Stomach (tissue), 9 donors: ENCODE results near the gene MGAT2. TPM values are rescaled to one million over a fixed set of nuclear protein-coding genes. Genes with fewer than 3 reads are reported as not detected.

ENCODE experiments used
- DNase-seq, 2 donors: peaks; one replicate each; pipeline versions ENCODE4 v3.0.0 to v3.0.0-alpha.2; 2013 to 2019
- H3K27ac ChIP-seq, 5 donors: fragments of 200-600 bp in 4 of 5; sonication (generic) in 4 of 5; one replicate each; pipeline ENCODE4 v1.5.1; 2013 to 2019; ENCODE audit warnings: mild to moderate bottlenecking in 1 of 5, moderate library complexity in 1 of 5
- H3K27me3 ChIP-seq, 3 donors: fragments of 200-600 bp; sonication (generic); one replicate each; pipeline ENCODE4 v1.5.1; 2017 to 2019; ENCODE audit warnings: mixed run types in 1 of 3
- H3K36me3 ChIP-seq, 4 donors: fragments of 200-600 bp; sonication (generic); 1 replicate in 3 of 4; 2 replicates in 1 of 4; pipeline ENCODE4 v1.5.1; 2016 to 2019
- H3K4me1 ChIP-seq, 4 donors: fragments of 200-600 bp; sonication (generic); one replicate each; pipeline ENCODE4 v1.5.1; 2016 to 2019
- H3K4me3 ChIP-seq, 4 donors: fragments of 200-600 bp; sonication (generic) in 3 of 4; one replicate each; pipeline ENCODE4 v1.5.1; 2016 to 2019; ENCODE audit warnings: mild to moderate bottlenecking in 1 of 4
- H3K9me3 ChIP-seq, 4 donors: fragments of 200-600 bp; sonication (generic); one replicate each; pipeline ENCODE4 v1.5.1; 2016 to 2019
- EP300 ChIP-seq: sonication (generic); formaldehyde crosslinking; IDR thresholded peaks from one replicate; pipeline ENCODE4 v1.6.1; 2017; ENCODE audit warnings: antibody characterized with exemption
- POLR2A ChIP-seq, 4 donors: fragments of 450-650 bp; IDR thresholded peaks; one replicate each; pipeline ENCODE4 v1.6.1; 2016; ENCODE audit warnings: antibody characterized with exemption in 4 of 4, control low read depth in 2 of 4, mild to moderate bottlenecking in 1 of 4, moderate library complexity in 1 of 4
- POLR2AphosphoS5 ChIP-seq, 3 donors: sonication (generic); formaldehyde crosslinking; IDR thresholded peaks; one replicate each; pipeline ENCODE4 v1.6.1; 2016; ENCODE audit warnings: antibody characterized with exemption in 3 of 3
- WGBS, 5 donors: extraction: QIAGEN DNeasy Blood & Tissue Kit in 3 of 5; methylation state at CpG; one replicate each; pipeline versions ENCODE4 v1.1.5 to v1.1.7; 2013 to 2018; 5-methylcytosine and 5-hydroxymethylcytosine counted together
- intact Hi-C: fragments of 100-400 bp; cut with DNase I; formaldehyde crosslinking; loops from one replicate; pipeline ENCODE4 v1.15.1; 2023; ENCODE audit warnings: low total_unique reads
- polyA plus RNA-seq, 3 donors: library from polyadenylated mRNA; stranded (reverse); fragments of 200-250 nt; gene quantifications; one replicate each; pipeline ENCODE4 v1.2.3, GENCODE V29; 2013
- total RNA-seq, 5 donors: library from RNA; depleted of rRNA; stranded (reverse); fragments of >200 nt; gene quantifications; one replicate each; pipeline versions ENCODE4 v1.1.0 to v1.2.3, GENCODE V29; 2014 to 2016
- TF ChIP-seq, protein P1 (sequence below), 7 experiments: fragments of 450-650 bp in 4 of 7; fragments of 200-600 bp in 3 of 7; sonication (generic) in 3 of 7; IDR thresholded peaks; one replicate each; pipeline ENCODE4 v1.5.1; 2016 to 2019; ENCODE audit warnings: antibody characterized with exemption in 7 of 7, control low read depth in 2 of 7, mild to moderate bottlenecking in 1 of 7
- donor health status: healthy with polysubstance abuse.
- donor health status: Bipolar disorder and iron deficiency.
- donor health status: healthy.

Gene MGAT2
- total and polyA plus RNA-seq, 8 donors: 0.58 to 58.2 (median 13.2) TPM

DNA sequence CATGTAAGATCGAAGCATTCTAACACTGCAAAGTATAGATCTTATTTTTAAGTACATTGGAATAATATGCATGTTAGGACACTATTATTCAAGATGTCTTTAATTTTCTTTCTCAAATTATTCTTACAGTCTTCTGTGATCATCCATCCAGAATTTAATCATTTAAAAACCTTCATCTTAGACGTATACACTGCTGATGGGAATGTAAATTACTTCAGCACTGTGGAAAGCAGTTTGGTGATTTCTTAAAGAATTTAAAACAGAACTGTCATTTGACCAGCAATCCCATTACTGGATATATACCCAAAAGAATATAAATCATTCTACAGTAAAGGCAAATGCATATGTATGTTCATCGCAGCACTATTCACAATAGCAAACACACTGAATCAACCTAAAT is 31.2 kb upstream of the MGAT2 start:
- Histone ChIP-seq H3K36me3 (peaks cover under 1 to 5% (median 2%) of the 10 kb centered on the region in 4 donors), H3K27me3 (no peaks in the 10 kb centered on the region), H3K4me1 (peaks cover 3 to 37% (median 12%) of the 10 kb centered on the region in 4 donors), H3K9me3 (no peaks in the 10 kb centered on the region), H3K4me3 (no peak overlapping the region), H3K27ac (no peak overlapping the region)
- intact Hi-C loops: no loop called here
- TF ChIP-seq EP300 (no peak), POLR2AphosphoS5 (IDR thresholded peaks at IDR 0.05) (no peak), POLR2A (IDR thresholded peaks at IDR 0.05) (no peak)
- TF ChIP-seq, protein P1, sequence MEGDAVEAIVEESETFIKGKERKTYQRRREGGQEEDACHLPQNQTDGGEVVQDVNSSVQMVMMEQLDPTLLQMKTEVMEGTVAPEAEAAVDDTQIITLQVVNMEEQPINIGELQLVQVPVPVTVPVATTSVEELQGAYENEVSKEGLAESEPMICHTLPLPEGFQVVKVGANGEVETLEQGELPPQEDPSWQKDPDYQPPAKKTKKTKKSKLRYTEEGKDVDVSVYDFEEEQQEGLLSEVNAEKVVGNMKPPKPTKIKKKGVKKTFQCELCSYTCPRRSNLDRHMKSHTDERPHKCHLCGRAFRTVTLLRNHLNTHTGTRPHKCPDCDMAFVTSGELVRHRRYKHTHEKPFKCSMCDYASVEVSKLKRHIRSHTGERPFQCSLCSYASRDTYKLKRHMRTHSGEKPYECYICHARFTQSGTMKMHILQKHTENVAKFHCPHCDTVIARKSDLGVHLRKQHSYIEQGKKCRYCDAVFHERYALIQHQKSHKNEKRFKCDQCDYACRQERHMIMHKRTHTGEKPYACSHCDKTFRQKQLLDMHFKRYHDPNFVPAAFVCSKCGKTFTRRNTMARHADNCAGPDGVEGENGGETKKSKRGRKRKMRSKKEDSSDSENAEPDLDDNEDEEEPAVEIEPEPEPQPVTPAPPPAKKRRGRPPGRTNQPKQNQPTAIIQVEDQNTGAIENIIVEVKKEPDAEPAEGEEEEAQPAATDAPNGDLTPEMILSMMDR (IDR thresholded peaks at IDR 0.05): no peak
- WGBS, 5 donors: 84 to 90% (median 89%) methylated on average over 3 of the region's 3 CpGs
- no peak for DNase-seq

DNA sequence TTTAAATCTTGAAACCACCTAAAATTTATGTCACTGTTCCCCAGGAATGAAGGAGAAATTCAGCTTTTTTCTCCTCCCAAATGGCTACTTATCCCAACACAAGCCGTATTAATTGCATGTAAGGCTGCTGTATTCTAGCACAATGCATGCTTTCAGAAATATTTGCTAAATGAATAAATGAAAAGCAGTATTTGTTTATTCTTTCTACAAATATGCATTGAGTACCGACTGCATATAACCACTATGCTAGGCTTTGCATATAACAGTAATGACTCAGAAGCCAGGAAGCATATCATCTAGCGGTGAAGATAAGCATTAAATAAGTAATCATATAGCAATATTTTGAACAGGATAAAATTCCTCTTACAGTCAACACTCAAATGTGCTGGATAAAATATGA is 27.6 kb upstream of the MGAT2 start:
- Histone ChIP-seq H3K27me3 (no peaks in the 10 kb centered on the region), H3K4me1 (peaks cover 0 to 35% (median 13%) of the 10 kb centered on the region in 4 donors), H3K36me3 (no peaks in the 10 kb centered on the region), H3K9me3 (no peaks in the 10 kb centered on the region), H3K4me3 (no peak overlapping the region), H3K27ac (no peak overlapping the region)
- no peak for TF ChIP-seq EP300
- no peak for TF ChIP-seq POLR2AphosphoS5 (IDR thresholded peaks at IDR 0.05)
- TF ChIP-seq, protein P1 (IDR thresholded peaks at IDR 0.05): no peak
- TF ChIP-seq POLR2A (IDR thresholded peaks at IDR 0.05): no peak
- 30 to 45% (median 42%) methylated on average over 3 of the region's 3 CpGs for WGBS, 5 donors
- no peak for DNase-seq
- intact Hi-C loops: no loop called here

DNA sequence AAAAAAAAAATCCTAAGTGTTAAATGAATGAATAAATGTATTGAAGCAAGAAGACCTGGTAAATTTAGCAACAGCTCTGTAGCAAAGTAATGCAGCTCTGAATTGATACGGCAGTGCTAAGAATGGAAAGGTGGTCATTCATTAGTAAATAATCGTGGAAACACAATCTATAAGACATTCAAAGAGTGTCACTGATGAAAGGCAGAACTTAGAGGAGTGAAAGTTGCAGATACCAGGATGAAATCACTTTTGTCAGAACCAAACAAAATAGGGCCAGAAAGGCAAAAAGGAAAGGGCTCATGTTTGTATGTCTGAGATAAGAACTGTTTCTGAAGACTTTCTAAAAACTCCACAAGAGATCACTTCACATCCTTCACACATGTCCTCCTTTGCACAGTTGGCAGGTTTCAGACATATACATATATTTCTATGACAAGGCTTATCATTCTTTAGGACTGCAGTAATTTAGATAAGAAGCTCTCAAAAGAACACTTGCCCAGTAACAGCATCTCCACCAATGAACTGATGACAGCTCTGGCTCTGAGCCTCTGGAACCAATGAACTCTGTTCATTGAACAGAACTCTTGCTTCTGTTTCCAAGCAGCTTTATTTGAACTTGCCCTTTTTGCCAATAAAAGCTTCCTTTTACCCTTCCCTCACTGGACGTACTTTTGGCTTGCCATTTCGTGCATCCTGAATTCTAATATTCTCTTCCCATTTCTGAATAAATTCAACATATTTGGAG is 26.1 kb upstream of the MGAT2 start:
- H3K4me1 ChIP-seq: peaks cover 0 to 35% (median 13%) of the 10 kb centered on the region in 4 donors
- no peaks in the 10 kb centered on the region for H3K27me3 ChIP-seq
- intact Hi-C loops: no loop called here
- whole genome bisulfite sequencing, 5 donors: 18 to 25% (median 24%) methylated on average over 4 of the region's 4 CpGs
- DNase-seq: peak in 1 of 2 donors; percentile 80
- peak overlapping the region in 1 of 5 donors; percentile 15 for H3K27ac ChIP-seq
- no peaks in the 10 kb centered on the region for H3K36me3 ChIP-seq
- no peak for TF ChIP-seq POLR2AphosphoS5 (IDR thresholded peaks at IDR 0.05)
- TF ChIP-seq, protein P1 (IDR thresholded peaks at IDR 0.05): no peak
- no peak for TF ChIP-seq EP300
- TF ChIP-seq POLR2A (IDR thresholded peaks at IDR 0.05): no peak
- H3K9me3 ChIP-seq: no peaks in the 10 kb centered on the region
- H3K4me3 ChIP-seq: no peak overlapping the region

DNA sequence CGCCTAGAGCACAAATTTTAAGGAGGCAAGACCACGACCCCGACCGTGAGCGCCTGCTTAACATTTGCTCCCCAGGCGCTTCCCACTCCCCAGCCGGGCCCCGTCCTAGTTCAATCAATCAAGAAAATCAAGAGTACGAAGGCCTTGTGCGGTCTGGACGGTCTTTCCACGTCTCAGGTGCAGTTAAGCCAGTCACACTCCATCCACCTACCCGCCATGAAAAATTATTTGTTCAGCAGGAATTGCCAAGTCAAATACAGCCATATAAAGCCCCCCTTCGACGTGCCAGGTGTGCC is 22.5 kb upstream of the MGAT2 start:
- intact Hi-C loops: no loop called here
- H3K36me3 ChIP-seq: peaks cover 0 to 10% (median 6%) of the 10 kb centered on the region in 4 donors
- TF ChIP-seq, protein P1 (IDR thresholded peaks at IDR 0.05): no peak
- TF ChIP-seq EP300: no peak
- TF ChIP-seq POLR2A (IDR thresholded peaks at IDR 0.05): no peak
- no peak for TF ChIP-seq POLR2AphosphoS5 (IDR thresholded peaks at IDR 0.05)
- peak overlapping the region; percentile 88 to 97 (median 96) for H3K27ac ChIP-seq
- peak in 1 of 2 donors; percentile 46 for DNase-seq
- peak overlapping the region; percentile 60 to 94 (median 66) for H3K4me3 ChIP-seq
- H3K4me1 ChIP-seq: peaks cover 0 to 47% (median 19%) of the 10 kb centered on the region in 4 donors
- no peaks in the 10 kb centered on the region for H3K9me3 ChIP-seq
- 0 to 2% (median 0%) methylated on average over 13 to 15 of the region's 15 CpGs for WGBS, 5 donors
- H3K27me3 ChIP-seq: no peaks in the 10 kb centered on the region
